Renal cortex interstitium (tissue), 11 donors: ENCODE measurements around the gene CDHR4. TPM values are rescaled to one million over a fixed set of nuclear protein-coding genes. Genes with fewer than 3 reads are reported as not detected.
"Not testable (repeated sequence)": the region's sequence is repeated elsewhere in the genome, so short reads cannot be mapped to it uniquely, and the experiment has no call there.

Experiments
- DNase-seq, 11 donors: peaks; one replicate each; pipeline ENCODE4 v3.0.0-alpha.2; 2013; ENCODE audit warnings: low read depth in 9 of 11, low spot score in 4 of 11; ENCODE audit errors: extremely low read depth in 1 of 11
- polyA plus RNA-seq, 3 donors: library from polyadenylated mRNA; unstranded; fragments of 120-200 nt; gene quantifications; one replicate each; pipeline ENCODE4 v1.2.1, GENCODE V29; 2013; ENCODE audit not compliant: insufficient read length in 3 of 3

The CDHR4 gene
- polyA plus RNA-seq, 3 donors, result 0.15 TPM; not detected in 2

DNA sequence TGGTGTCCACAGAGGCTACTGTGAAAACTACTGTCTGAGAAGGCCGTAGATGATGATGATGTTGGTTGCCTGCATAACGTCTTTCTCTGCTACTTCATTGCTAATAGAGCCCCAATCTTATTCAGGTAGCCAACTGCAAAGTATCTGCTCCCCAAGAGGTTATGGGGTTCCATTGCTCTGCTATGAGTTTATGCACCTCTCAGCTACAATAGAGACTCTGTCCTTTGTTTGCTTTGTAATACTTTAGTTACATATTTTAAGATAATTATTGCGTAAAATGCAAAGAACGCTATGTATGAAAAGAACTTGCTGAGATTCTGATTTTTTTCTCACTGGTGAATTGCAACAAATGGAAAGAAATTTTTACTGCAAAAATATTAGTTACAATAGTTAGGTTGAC is 48.2 kb downstream of the CDHR4 start:
- DNase-seq, result no peak

DNA sequence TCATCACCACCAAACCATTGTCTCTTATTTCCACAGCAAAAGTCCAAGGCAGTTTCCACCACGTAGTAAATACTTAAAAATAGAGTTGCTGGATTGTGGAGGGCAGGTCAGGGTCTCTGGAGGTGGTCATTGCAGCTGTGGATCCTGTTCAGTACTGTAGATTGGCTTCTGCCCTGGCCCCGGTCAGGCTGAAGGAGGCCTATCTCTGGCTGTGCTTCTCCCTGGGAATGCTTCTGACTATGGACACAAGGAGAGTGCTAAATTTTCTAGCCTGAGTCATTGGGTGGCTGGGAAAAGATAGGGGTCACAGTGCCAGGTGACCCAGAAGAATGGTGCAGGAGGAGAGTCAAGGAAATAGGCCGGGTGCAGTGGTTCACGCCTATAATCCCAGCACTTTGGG is 49.6 kb downstream of the CDHR4 start:
- no peak for DNase-seq

DNA sequence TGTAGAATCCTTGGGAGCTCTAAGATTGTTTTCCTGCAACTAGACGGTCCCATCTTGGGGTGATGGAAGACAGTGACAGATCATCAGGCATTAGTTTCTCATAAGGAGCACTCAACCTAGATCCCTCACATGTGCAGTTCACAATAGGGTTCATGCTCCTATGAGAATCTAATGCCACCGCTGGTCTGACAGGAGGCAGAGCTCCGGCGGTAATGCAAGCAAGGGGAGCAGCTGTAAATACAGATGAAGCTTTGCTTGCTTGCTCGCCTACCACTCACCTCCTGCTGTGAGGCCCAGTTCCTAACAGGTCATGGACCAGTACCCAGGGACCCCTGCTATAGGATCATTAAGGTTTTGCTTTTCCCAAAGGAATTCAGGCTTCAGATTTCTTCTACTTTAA is 50.8 kb downstream of the CDHR4 start:
- not testable (repeated sequence) for DNase-seq

DNA sequence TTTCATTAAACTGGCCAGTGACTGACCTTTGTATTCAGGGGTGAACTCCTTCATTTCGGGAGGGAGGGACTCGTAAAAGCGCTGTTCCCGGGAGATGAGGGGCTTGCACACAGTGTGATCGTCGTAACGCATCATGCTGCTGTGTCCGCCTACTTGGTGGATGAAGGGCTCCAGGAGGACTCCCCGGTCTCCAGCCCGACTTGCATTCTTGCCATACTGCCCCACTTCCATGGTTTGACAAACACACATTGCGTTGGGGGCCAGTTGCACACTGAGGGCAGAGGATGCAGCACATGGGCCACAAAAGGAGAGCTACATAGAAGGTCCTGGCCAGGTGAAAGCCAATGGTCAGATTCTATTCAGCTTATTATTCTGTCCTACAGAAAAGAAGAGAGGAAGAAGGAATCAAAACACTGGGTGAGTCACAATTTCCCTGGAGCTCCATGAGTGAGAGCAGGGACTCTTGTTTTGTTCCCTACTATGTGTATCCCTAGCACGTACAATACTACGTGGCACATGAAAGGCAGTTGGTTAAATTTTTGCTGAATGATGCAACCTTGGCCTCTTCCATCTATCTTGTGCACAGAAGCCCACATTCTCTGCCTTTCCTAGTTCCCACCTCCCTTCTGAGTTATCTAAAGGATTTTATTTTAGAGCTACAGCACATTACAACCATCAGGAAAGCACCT is 51.7 kb downstream of the CDHR4 start:
- DNase-seq, result no peak

DNA sequence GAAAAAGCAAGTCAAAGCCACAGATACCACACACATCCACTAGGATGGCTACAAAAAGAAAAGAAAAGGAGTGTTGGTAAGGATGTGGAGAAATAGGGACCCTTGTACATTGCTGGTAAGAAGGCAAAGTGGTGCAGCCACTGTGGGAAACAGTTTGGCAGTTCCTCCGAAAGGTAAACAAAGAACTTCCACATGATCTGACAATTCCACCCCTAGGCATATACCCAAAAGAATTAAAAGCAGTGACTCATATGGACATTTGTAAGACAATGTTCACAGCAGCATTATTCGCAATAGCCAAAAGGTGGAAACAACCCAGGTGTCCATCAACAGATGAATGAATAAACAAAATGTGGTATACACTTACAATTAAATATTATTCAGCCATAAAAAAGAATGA is 53.7 kb downstream of the CDHR4 start:
- no peak for DNase-seq

Other genes starting within 250 kb of the CDHR4 start
- 1 to 10 TPM; 1.2 to 1.5 (median 1.4) TPM for gene BSN, start 245.4 kb downstream of the CDHR4 start, polyA plus RNA-seq
- gene APEH, start 125.5 kb downstream of the CDHR4 start, polyA plus RNA-seq, result 100 to 1,000 TPM; 145 to 153 (median 152) TPM
- gene MST1, start 110.4 kb downstream of the CDHR4 start, polyA plus RNA-seq, result 100 to 1,000 TPM in 2 of 3 donors, 10 to 100 TPM in 1; 99.1 to 242 (median 199) TPM
- gene RNF123, start 110.3 kb downstream of the CDHR4 start, polyA plus RNA-seq, result 10 to 100 TPM; 33.9 to 42.2 (median 38.8) TPM
- gene AMIGO3, start 80.2 kb downstream of the CDHR4 start, polyA plus RNA-seq, result 1 to 10 TPM; 1.4 to 2.2 (median 1.8) TPM
- gene GMPPB, start 75.9 kb downstream of the CDHR4 start, polyA plus RNA-seq, result 10 to 100 TPM; 13.2 to 17.6 (median 17.3) TPM
- gene IP6K1, start 13.3 kb downstream of the CDHR4 start, polyA plus RNA-seq, result 10 to 100 TPM; 50.6 to 55.8 (median 51.2) TPM
- 10 to 100 TPM in 1 of 3 donors, 1 to 10 TPM in 2; 9.6 to 16.9 (median 10.0) TPM for gene INKA1, start 3.4 kb upstream of the CDHR4 start, polyA plus RNA-seq
- gene UBA7, start 14.1 kb upstream of the CDHR4 start, polyA plus RNA-seq, result 10 to 100 TPM; 31.8 to 50.9 (median 36.5) TPM
- 10 to 100 TPM in 1 of 3 donors, 1 to 10 TPM in 2; 9.4 to 12.8 (median 9.8) TPM for gene TRAIP, start 56.7 kb upstream of the CDHR4 start, polyA plus RNA-seq
- under 1 TPM; 0.16 to 0.18 (median 0.17) TPM for gene CAMKV, start 70.0 kb upstream of the CDHR4 start, polyA plus RNA-seq
- gene MST1R, start 104.0 kb upstream of the CDHR4 start, polyA plus RNA-seq, result 1 to 10 TPM; 1.3 to 1.7 (median 1.5) TPM
- gene MON1A, start 129.9 kb upstream of the CDHR4 start, polyA plus RNA-seq, result 10 to 100 TPM in 1 of 3 donors, 1 to 10 TPM in 2; 7.0 to 10.5 (median 7.3) TPM
- 100 to 1,000 TPM; 119 to 192 (median 135) TPM for gene RBM6, start 140.3 kb upstream of the CDHR4 start, polyA plus RNA-seq